Gastrocnemius medialis (tissue), 4 donors: ENCODE data around the gene TNFSF13. TPM values are rescaled to one million over a fixed set of nuclear protein-coding genes. Genes with fewer than 3 reads are reported as not detected.
A peak's percentile ranks its signal among the peaks of the same experiment; 100 is the strongest.

Source experiments
- ATAC-seq, 2 donors: fragments of 150-250 bp; one replicate each; pipeline ENCODE4 v1.9.1; 2016
- DNase-seq, 2 donors: peaks; one replicate each; pipeline ENCODE4 v3.0.0-alpha.2; 2019
- H3K27ac ChIP-seq, 4 donors: fragments of 200-600 bp; sonication (generic); 1 replicate in 1 of 4; 2 replicates in 3 of 4; pipeline ENCODE4 v1.5.1; 2016 to 2018; ENCODE audit warnings: mild to moderate bottlenecking in 2 of 4, moderate library complexity in 1 of 4
- H3K27me3 ChIP-seq, 3 donors: fragments of 200-600 bp; sonication (generic) in 2 of 3; 1 replicate in 1 of 3; 2 replicates in 2 of 3; pipeline versions ENCODE4 v1.5.1 to v1.6.0; 2016 to 2019; ENCODE audit warnings: mild to moderate bottlenecking in 1 of 3, moderate library complexity in 1 of 3
- H3K36me3 ChIP-seq, 2 donors: fragments of 200-600 bp; sonication (generic) in 1 of 2; one replicate each; pipeline ENCODE4 v1.5.1; 2017 to 2018
- H3K4me1 ChIP-seq, 2 donors: fragments of 200-600 bp; sonication (generic) in 1 of 2; one replicate each; pipeline ENCODE4 v1.5.1; 2016 to 2017; ENCODE audit warnings: mild to moderate bottlenecking in 2 of 2
- H3K4me3 ChIP-seq, 4 donors: fragments of 200-600 bp; sonication (generic) in 3 of 4; 1 replicate in 1 of 4; 2 replicates in 3 of 4; pipeline ENCODE4 v1.5.1; 2016 to 2019; ENCODE audit warnings: mild to moderate bottlenecking in 2 of 4
- H3K9me3 ChIP-seq, 3 donors: fragments of 200-600 bp; sonication (generic) in 2 of 3; 1 replicate in 1 of 3; 2 replicates in 2 of 3; pipeline ENCODE4 v1.5.1; 2016 to 2019
- POLR2A ChIP-seq, 2 donors: fragments of 450-650 bp; IDR thresholded peaks; one replicate each; pipeline ENCODE4 v1.6.1; 2017; ENCODE audit warnings: antibody characterized with exemption in 2 of 2, mild to moderate bottlenecking in 2 of 2, moderate library complexity in 2 of 2
- in situ Hi-C, 4 donors: fragments of 200-750 bp; cut with MboI; loops; one replicate each; pipeline versions ENCODE4 v1.15.0 to v1.8.0; 2017; ENCODE audit warnings: low sequenced_read_pairs in 4 of 4
- intact Hi-C: fragments of 100-400 bp; cut with DNase I; formaldehyde crosslinking; loops from one replicate; pipeline ENCODE4 v1.15.1; 2023; ENCODE audit warnings: low total_unique reads
- total RNA-seq, 4 donors: library from RNA; depleted of rRNA; stranded (reverse); fragments of >200 nt; gene quantifications; one replicate each; pipeline versions ENCODE4 v1.1.0 to v1.2.3, GENCODE V29; 2016
- TF ChIP-seq, protein P1 (sequence below), 5 experiments: fragments of 450-650 bp in 3 of 5; fragments of 200-600 bp in 2 of 5; sonication (generic) in 2 of 5; IDR thresholded peaks in 4 of 5; conservative IDR thresholded peaks in 1 of 5; 1 replicate in 4 of 5; 2 replicates in 1 of 5; pipeline ENCODE4 v1.5.1; 2016 to 2019; ENCODE audit warnings: antibody characterized with exemption in 5 of 5, mild to moderate bottlenecking in 3 of 5, moderate library complexity in 3 of 5

Gene TNFSF13
- total RNA-seq, 4 donors from 2014 or later: 2.8 to 8.4 (median 5.0) TPM

DNA sequence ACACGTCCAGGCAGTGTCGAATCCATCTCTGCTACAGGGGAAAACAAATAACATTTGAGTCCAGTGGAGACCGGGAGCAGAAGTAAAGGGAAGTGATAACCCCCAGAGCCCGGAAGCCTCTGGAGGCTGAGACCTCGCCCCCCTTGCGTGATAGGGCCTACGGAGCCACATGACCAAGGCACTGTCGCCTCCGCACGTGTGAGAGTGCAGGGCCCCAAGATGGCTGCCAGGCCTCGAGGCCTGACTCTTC lies 13.7 kb downstream of the TNFSF13 start:
- ATAC-seq (peak in 1 of 2 donors; percentile 89), DNase-seq (no peak)
- H3K27me3 ChIP-seq: no peaks in the 10 kb centered on the region
- intact Hi-C loops (loop anchor here (1.0 to 10.0 kb wide), 6 partner anchors 11 to 583 kb away; partner anchors contain the start of genes CTDNEP1, ELP5, FXR2 and PER1), in situ Hi-C loops (loop anchor here in 1 of 4 donors (25.0 kb wide), 1 partner anchor 135 kb away; the partner anchor contains the start of genes CHRNB1, FGF11, SPEM2 and SPEM3)
- H3K36me3 ChIP-seq: peaks cover 3 to 67% of the 10 kb centered on the region in 2 donors
- peak overlapping the region; percentile 51 to 96 (median 59) for H3K4me3 ChIP-seq
- no peak for TF ChIP-seq POLR2A (IDR thresholded peaks at IDR 0.05)
- TF ChIP-seq, protein P1, sequence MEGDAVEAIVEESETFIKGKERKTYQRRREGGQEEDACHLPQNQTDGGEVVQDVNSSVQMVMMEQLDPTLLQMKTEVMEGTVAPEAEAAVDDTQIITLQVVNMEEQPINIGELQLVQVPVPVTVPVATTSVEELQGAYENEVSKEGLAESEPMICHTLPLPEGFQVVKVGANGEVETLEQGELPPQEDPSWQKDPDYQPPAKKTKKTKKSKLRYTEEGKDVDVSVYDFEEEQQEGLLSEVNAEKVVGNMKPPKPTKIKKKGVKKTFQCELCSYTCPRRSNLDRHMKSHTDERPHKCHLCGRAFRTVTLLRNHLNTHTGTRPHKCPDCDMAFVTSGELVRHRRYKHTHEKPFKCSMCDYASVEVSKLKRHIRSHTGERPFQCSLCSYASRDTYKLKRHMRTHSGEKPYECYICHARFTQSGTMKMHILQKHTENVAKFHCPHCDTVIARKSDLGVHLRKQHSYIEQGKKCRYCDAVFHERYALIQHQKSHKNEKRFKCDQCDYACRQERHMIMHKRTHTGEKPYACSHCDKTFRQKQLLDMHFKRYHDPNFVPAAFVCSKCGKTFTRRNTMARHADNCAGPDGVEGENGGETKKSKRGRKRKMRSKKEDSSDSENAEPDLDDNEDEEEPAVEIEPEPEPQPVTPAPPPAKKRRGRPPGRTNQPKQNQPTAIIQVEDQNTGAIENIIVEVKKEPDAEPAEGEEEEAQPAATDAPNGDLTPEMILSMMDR (IDR thresholded peaks at IDR 0.05 in 4 of 5, conservative IDR thresholded peaks at IDR 0.05 in 1 of 5): no peak
- peak overlapping the region; percentile 86 to 100 (median 98) for H3K27ac ChIP-seq
- H3K9me3 ChIP-seq: no peaks in the 10 kb centered on the region
- peaks cover 37 to 38% of the 10 kb centered on the region in 2 donors for H3K4me1 ChIP-seq

DNA sequence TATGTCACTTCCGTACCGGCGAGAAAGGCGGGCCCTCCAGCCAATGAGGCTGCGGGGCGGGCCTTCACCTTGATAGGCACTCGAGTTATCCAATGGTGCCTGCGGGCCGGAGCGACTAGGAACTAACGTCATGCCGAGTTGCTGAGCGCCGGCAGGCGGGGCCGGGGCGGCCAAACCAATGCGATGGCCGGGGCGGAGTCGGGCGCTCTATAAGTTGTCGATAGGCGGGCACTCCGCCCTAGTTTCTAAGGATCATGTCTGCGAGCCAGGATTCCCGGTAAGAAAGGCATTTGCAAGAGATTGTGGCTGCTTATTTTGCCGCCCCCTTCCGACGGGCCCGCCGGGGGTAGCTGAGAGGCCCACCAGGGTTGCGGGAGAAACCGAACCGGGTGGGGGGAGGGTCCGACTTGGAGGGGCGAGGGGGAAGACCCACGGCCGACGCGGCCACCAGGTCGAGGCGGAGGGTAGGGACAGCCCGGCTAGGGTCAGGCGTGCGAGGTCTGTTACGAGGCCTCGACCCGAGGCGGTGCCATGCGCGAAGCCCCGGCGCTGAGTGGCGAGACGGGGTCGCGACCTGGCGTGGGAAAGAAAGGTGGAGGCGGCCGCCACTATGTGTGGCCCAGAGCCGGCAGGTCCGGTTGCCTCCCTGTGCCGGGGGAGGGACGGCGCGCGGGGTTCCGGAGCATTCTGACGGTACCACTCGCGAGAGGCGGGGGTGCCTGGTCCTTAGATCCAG lies 14.2 kb downstream of the TNFSF13 start:
- Histone ChIP-seq H3K4me1 (peaks cover 37 to 42% of the 10 kb centered on the region in 2 donors), H3K9me3 (no peaks in the 10 kb centered on the region), H3K36me3 (peaks cover 3 to 68% of the 10 kb centered on the region in 2 donors), H3K27ac (peak overlapping the region; percentile 98 to 100 (median 99)), H3K27me3 (no peaks in the 10 kb centered on the region), H3K4me3 (peak overlapping the region; percentile 90 to 100 (median 95))
- in situ Hi-C loops: loop anchor here in 1 of 4 donors (25.0 kb wide), 1 partner anchor 135 kb away; the partner anchor contains the start of genes CHRNB1, FGF11, SPEM2 and SPEM3
- ATAC-seq (peak; percentile 14 to 83), DNase-seq (peak; percentile 99 to 100)
- TF ChIP-seq, protein P1 (IDR thresholded peaks at IDR 0.05 in 4 of 5, conservative IDR thresholded peaks at IDR 0.05 in 1 of 5): no peak
- peak; percentile 98 to 99 for TF ChIP-seq POLR2A (IDR thresholded peaks at IDR 0.05)
- intact Hi-C loops: loop anchor here (1.0 to 10.0 kb wide), 6 partner anchors 11 to 582 kb away; partner anchors contain the start of genes CTDNEP1, ELP5, FXR2 and PER1

DNA sequence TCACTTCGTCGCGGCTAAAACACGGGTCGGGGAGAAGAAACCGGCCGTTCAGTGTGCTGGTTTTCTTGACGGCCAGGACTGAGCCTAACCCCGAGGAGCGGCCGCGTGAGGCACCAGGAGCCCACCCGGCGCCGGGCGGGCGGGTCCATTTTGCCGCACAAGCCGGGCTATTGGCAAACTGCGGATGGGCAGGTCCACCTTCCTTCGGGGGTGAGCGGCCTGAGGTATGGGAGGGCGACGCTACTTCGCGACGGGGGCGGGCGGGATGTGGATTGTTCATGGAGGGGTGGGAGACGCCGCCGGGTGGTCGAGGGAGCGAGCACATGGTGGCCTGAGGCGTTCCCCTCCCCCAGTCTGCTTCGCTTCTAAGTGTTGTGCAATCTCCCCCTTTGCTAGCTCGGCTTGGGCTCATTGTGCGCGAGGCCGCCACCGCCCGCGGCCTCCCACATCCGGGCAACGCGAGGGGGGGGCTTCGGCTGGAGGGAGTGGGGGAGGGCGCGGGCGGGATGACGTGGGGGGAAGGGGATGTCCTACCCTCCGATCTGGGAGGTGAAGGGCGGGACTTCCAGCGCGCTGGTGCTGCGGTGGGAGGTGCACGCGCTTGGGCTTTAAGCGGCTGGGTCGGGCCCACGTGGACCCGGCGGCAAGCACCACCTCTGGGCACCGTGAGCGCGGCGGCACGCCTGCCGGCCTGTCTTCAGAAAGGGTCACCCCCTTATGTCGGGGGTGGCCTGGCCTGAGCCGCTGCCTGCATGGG lies 15.0 kb downstream of the TNFSF13 start:
- H3K4me3 ChIP-seq: peak overlapping the region; percentile 90 to 100 (median 95)
- peaks cover 3 to 74% of the 10 kb centered on the region in 2 donors for H3K36me3 ChIP-seq
- in situ Hi-C loops (loop anchor here in 1 of 4 donors (25.0 kb wide), 1 partner anchor 136 kb away; the partner anchor contains the start of genes CHRNB1, FGF11, SPEM2 and SPEM3), intact Hi-C loops (loop anchor here (2.0 to 10.0 kb wide), 5 partner anchors 41 to 581 kb away; partner anchors contain the start of genes CTDNEP1, ELP5, FXR2 and PER1)
- no peaks in the 10 kb centered on the region for H3K9me3 ChIP-seq
- peaks cover 37 to 42% of the 10 kb centered on the region in 2 donors for H3K4me1 ChIP-seq
- TF ChIP-seq, protein P1 (IDR thresholded peaks at IDR 0.05 in 4 of 5, conservative IDR thresholded peaks at IDR 0.05 in 1 of 5): no peak
- peak; percentile 9 to 34 for TF ChIP-seq POLR2A (IDR thresholded peaks at IDR 0.05)
- DNase-seq: peak; percentile 88 to 89
- H3K27ac ChIP-seq: peak overlapping the region; percentile 98 to 100 (median 99)
- H3K27me3 ChIP-seq: no peaks in the 10 kb centered on the region
- peak; percentile 65 to 69 for ATAC-seq

DNA sequence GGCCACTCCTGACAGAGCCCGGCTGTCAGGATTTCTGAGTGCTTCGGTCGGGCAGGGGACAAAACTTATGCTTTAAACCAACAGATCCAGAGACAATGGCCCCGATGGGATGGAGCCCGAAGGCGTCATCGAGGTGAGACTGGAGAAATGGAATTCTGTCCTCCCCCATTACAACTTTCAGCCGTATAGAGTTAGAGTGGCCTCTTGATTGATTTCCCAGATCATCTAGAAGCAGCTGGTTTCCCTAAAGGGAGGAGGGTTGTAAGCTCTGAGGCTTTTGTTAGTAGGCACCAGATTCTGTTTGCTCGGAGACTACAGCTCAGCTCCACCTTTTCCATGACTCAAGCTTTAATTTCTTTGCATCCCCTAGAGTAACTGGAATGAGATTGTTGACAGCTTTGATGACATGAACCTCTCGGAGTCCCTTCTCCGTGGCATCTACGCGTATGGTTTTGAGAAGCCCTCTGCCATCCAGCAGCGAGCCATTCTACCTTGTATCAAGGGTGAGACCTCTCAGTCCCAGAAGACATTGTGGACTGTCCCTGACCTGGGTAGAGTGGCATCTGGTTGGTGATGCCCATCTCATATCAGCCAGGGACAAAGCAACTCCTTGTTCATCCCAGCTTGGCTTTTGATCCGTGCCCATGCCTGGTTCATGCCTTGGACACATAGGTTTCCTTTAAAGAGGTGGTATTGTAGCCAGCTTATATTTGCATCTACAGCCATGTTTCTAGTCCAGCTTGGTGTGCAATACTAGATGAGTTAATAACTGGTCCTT lies 15.8 kb downstream of the TNFSF13 start:
- in situ Hi-C loops: loop anchor here in 1 of 4 donors (25.0 kb wide), 1 partner anchor 137 kb away; the partner anchor contains the start of genes CHRNB1, FGF11, SPEM2 and SPEM3
- no peak for ATAC-seq
- no peak for DNase-seq
- H3K4me3 ChIP-seq: peak overlapping the region; percentile 90 to 100 (median 95)
- H3K36me3 ChIP-seq: peaks cover 3 to 70% of the 10 kb centered on the region in 2 donors
- peak overlapping the region; percentile 98 to 100 (median 99) for H3K27ac ChIP-seq
- intact Hi-C loops: loop anchor here (5.0 to 10.0 kb wide), 3 partner anchors 322 to 580 kb away; partner anchors contain the start of genes CTDNEP1, ELP5, PER1 and RNASEK
- no peaks in the 10 kb centered on the region for H3K27me3 ChIP-seq
- no peaks in the 10 kb centered on the region for H3K9me3 ChIP-seq
- TF ChIP-seq, protein P1 (IDR thresholded peaks at IDR 0.05 in 4 of 5, conservative IDR thresholded peaks at IDR 0.05 in 1 of 5): no peak
- TF ChIP-seq POLR2A (IDR thresholded peaks at IDR 0.05): no peak
- peaks cover 45 to 47% of the 10 kb centered on the region in 2 donors for H3K4me1 ChIP-seq
